Measurements from ENCODE around the gene NGF. TPM values are rescaled to one million over a fixed set of nuclear protein-coding genes. Genes with fewer than 3 reads are reported as not detected.
"Not testable (repeated sequence)": the region's sequence is repeated elsewhere in the genome, so short reads cannot be mapped to it uniquely, and the experiment has no call there.

The NGF gene
- total RNA-seq, 1 donor from 2014 or later: 1.1 TPM

DNA sequence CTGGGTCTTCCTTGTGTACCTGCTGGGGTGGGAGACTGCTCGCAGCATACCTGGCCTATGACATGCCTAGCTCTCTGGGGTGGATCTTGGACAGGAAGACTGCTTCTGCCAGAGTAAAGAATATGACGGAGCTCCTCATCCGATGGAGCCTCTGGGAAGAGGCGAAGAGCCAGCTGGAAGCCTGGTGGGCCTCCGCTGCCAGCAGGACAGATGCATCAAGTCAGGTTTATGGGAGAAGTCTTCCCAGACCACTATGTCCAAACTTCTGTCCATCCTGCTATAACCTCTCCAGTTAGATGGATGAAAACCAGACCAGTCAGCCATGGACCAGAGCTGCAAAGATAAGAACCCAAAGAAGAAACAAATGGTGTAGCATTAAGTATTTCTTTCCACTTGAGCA lies 27.7 kb upstream of the NGF start:
- DNase-seq (ENCODE audit: low read depth): no peak
- no peaks in the 10 kb centered on the region for H3K27me3 ChIP-seq (ENCODE audit: control insufficient read depth, insufficient read depth, low read length)
- no peak overlapping the region for H3K4me3 ChIP-seq (ENCODE audit: low read depth, low read length)
- FAIRE-seq: no peak
- no peaks in the 10 kb centered on the region for H3K36me3 ChIP-seq (ENCODE audit: control insufficient read depth, insufficient read depth, low read length)
- TF ChIP-seq CTCF (IDR thresholded peaks at IDR 0.05; ENCODE audit: insufficient read depth, low read length, severe bottlenecking): no peak

- no peak for FAIRE-seq
Observed at GRCh38 chr1:115364780-115365155, 26.7 kb upstream of the NGF start.

DNA sequence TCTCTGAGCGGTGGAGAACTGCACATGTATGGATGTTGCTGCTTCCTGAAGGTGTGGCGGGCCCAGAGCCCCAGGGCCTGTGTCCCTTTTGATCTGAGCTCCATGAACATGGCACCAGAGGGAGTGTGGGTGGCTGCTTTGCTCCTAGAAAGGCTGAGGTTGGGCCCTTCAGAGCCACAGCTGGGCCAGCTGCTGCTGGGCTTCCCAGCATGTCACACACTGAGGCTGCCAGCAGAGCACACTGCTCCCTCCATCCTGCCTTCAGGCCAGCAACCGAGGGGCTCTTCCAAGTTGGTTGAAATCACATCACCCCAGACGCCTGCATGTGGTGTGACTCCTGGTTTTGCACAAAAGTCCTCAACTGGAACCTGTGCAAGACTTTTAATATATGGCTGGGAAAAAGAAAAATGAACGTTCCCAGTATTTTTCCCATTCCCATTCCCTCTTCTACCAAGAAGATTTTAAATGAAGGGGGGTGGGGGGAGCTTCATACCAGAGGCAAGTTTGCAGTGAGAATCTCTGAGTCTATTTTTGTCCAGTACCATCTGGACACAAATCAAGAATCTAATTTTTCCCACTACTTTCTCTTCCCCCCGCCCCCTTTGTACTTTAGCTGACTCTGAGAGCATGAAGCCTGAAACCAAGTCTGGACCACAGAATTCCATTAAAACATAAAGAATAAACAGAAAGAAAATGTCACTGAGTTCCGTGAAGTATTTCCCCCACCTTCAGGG lies 26.2 kb upstream of the NGF start:
- no peak for TF ChIP-seq CTCF (IDR thresholded peaks at IDR 0.05; ENCODE audit: insufficient read depth, low read length, severe bottlenecking)
- FAIRE-seq (no peak), DNase-seq (ENCODE audit: low read depth) (no peak)
- H3K36me3 ChIP-seq (ENCODE audit: control insufficient read depth, insufficient read depth, low read length): no peaks in the 10 kb centered on the region
- no peak overlapping the region for H3K4me3 ChIP-seq (ENCODE audit: low read depth, low read length)
- no peaks in the 10 kb centered on the region for H3K27me3 ChIP-seq (ENCODE audit: control insufficient read depth, insufficient read depth, low read length)

More at GRCh38 chr1:115364780-115365155, 26.7 kb upstream of the NGF start:
- Histone ChIP-seq H3K4me3 (ENCODE audit: low read depth, low read length) (no peak overlapping the region), H3K27me3 (ENCODE audit: control insufficient read depth, insufficient read depth, low read length) (no peaks in the 10 kb centered on the region), H3K36me3 (ENCODE audit: control insufficient read depth, insufficient read depth, low read length) (no peaks in the 10 kb centered on the region)
- DNase-seq (ENCODE audit: low read depth): no peak
- TF ChIP-seq CTCF (IDR thresholded peaks at IDR 0.05; ENCODE audit: insufficient read depth, low read length, severe bottlenecking): no peak

- Histone ChIP-seq H3K4me3 (ENCODE audit: low read depth, low read length) (no peak overlapping the region), H3K36me3 (ENCODE audit: control insufficient read depth, insufficient read depth, low read length) (no peaks in the 10 kb centered on the region), H3K27me3 (ENCODE audit: control insufficient read depth, insufficient read depth, low read length) (no peaks in the 10 kb centered on the region)
- FAIRE-seq (no peak), DNase-seq (ENCODE audit: low read depth) (no peak)
- no peak for TF ChIP-seq CTCF (IDR thresholded peaks at IDR 0.05; ENCODE audit: insufficient read depth, low read length, severe bottlenecking)
Observed at GRCh38 chr1:115363171-115363570, 25.1 kb upstream of the NGF start.

- FAIRE-seq; H3K4me3 ChIP-seq (ENCODE audit: low read depth, low read length); H3K27me3 ChIP-seq (ENCODE audit: control insufficient read depth, insufficient read depth, low read length); H3K36me3 ChIP-seq (ENCODE audit: control insufficient read depth, insufficient read depth, low read length); DNase-seq (ENCODE audit: low read depth): not testable (repeated sequence)
Observed at GRCh38 chr1:115360505-115361129, 22.6 kb upstream of the NGF start.

DNA sequence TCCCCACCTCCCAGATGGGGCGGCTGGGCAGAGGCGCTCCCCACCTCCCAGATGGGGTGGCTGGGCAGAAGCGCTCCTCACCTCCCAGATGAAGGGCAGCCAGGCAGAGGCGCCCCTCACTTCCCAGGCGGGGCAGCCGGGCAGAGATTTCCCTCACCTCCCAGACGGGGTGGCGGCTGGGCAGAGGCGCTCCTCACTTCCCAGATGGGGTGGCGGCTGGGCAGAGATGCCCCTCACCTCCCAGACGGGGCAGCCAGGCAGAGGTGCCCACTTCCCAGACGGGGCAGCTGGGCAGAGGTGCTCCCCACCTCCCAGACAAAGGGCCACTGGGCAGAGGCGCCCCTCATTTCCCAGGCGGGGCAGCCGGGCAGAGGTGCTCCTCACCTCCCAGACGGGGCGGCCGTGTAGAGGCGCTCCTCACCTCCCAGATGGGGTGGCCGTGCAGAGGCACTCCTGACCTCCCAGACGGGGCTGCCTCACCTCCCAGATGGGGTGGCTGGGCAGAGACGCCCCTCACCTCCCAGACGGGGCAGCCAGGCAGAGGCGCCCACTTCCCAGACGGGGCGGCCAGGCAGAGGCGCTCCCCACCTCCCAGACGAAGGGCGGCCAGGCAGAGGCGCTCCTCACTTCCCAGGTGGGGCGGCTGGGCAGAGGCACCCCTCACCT lies 21.9 kb upstream of the NGF start:
- H3K4me3 ChIP-seq (ENCODE audit: low read depth, low read length); FAIRE-seq; DNase-seq (ENCODE audit: low read depth); H3K36me3 ChIP-seq (ENCODE audit: control insufficient read depth, insufficient read depth, low read length); H3K27me3 ChIP-seq (ENCODE audit: control insufficient read depth, insufficient read depth, low read length): not testable (repeated sequence)
